Tibial artery (tissue), 4 donors: ENCODE data around the gene SFTPD.

Experiments
- DNase-seq, 2 donors: peaks; one replicate each; pipeline ENCODE4 v3.0.0-alpha.2; 2019
- H3K27ac ChIP-seq, 2 donors: fragments of 200-600 bp; sonication (generic) in 1 of 2; 1 replicate in 1 of 2; 2 replicates in 1 of 2; pipeline ENCODE4 v1.5.1; 2018 to 2019; ENCODE audit warnings: mild to moderate bottlenecking in 1 of 2
- H3K27me3 ChIP-seq, 2 donors: fragments of 200-600 bp; sonication (generic) in 1 of 2; one replicate each; pipeline versions ENCODE4 v1.5.1 to v1.6.0; 2016 to 2019
- H3K36me3 ChIP-seq, 3 donors: fragments of 200-600 bp; sonication (generic) in 2 of 3; one replicate each; pipeline ENCODE4 v1.5.1; 2016 to 2019; ENCODE audit warnings: mild to moderate bottlenecking in 2 of 3
- H3K4me1 ChIP-seq, 4 donors: fragments of 200-600 bp; sonication (generic) in 2 of 4; 1 replicate in 3 of 4; 2 replicates in 1 of 4; pipeline ENCODE4 v1.5.1; 2016 to 2019
- H3K4me3 ChIP-seq, 2 donors: fragments of 200-600 bp; sonication (generic) in 1 of 2; 1 replicate in 1 of 2; 2 replicates in 1 of 2; pipeline ENCODE4 v1.5.1; 2018 to 2019; ENCODE audit warnings: mild to moderate bottlenecking in 2 of 2
- H3K9me3 ChIP-seq, 3 donors: fragments of 200-600 bp; sonication (generic) in 1 of 3; one replicate each; pipeline ENCODE4 v1.5.1; 2016 to 2019
- CTCF ChIP-seq, 2 experiments: fragments of 200-600 bp in 1 of 2; fragments of 450-650 bp in 1 of 2; IDR thresholded peaks; one replicate each; pipeline ENCODE4 v1.5.1; 2017 to 2019; ENCODE audit warnings: antibody characterized with exemption in 2 of 2, mild to moderate bottlenecking in 1 of 2, moderate library complexity in 1 of 2
- intact Hi-C: fragments of 100-400 bp; cut with DNase I; formaldehyde crosslinking; loops from one replicate; pipeline ENCODE4 v1.15.0; 2023; ENCODE audit warnings: low total_unique reads

The SFTPD gene

GRCh38 chr10:79943871-79944270 lies 5.0 kb downstream of the SFTPD start:
- Histone ChIP-seq H3K9me3 (no peaks in the 10 kb centered on the region), H3K36me3 (no peaks in the 10 kb centered on the region), H3K27ac (no peak overlapping the region), H3K27me3 (no peaks in the 10 kb centered on the region), H3K4me3 (no peak overlapping the region), H3K4me1 (no peaks in the 10 kb centered on the region)
- intact Hi-C loops: no loop called here
- TF ChIP-seq CTCF (IDR thresholded peaks at IDR 0.05): no peak
- DNase-seq: no peak

GRCh38 chr10:79942261-79943185 lies 6.4 kb downstream of the SFTPD start:
- Histone ChIP-seq H3K27ac (no peak overlapping the region), H3K4me3 (no peak overlapping the region), H3K4me1 (no peaks in the 10 kb centered on the region), H3K9me3 (no peaks in the 10 kb centered on the region), H3K27me3 (no peaks in the 10 kb centered on the region), H3K36me3 (peaks cover 0 to 5% (median 0%) of the 10 kb centered on the region in 3 donors)
- TF ChIP-seq CTCF (IDR thresholded peaks at IDR 0.05): no peak
- intact Hi-C loops: no loop called here
- peak in 1 of 2 donors; percentile 44 for DNase-seq

GRCh38 chr10:79941585-79942210 lies 7.2 kb downstream of the SFTPD start:
- Histone ChIP-seq H3K9me3 (no peaks in the 10 kb centered on the region), H3K27ac (no peak overlapping the region), H3K27me3 (no peaks in the 10 kb centered on the region), H3K4me1 (no peaks in the 10 kb centered on the region), H3K36me3 (peaks cover 0 to 6% (median 0%) of the 10 kb centered on the region in 3 donors), H3K4me3 (no peak overlapping the region)
- intact Hi-C loops: no loop called here
- no peak for TF ChIP-seq CTCF (IDR thresholded peaks at IDR 0.05)
- no peak for DNase-seq

- Histone ChIP-seq H3K27ac (no peak overlapping the region), H3K4me3 (no peak overlapping the region), H3K4me1 (no peaks in the 10 kb centered on the region), H3K27me3 (no peaks in the 10 kb centered on the region), H3K9me3 (no peaks in the 10 kb centered on the region), H3K36me3 (peaks cover 0 to 6% (median 0%) of the 10 kb centered on the region in 3 donors)
- intact Hi-C loops: no loop called here
- peak in 1 of 2 donors; percentile 51 for DNase-seq
- TF ChIP-seq CTCF (IDR thresholded peaks at IDR 0.05): no peak
Measured at GRCh38 chr10:79941146-79941545, 7.8 kb downstream of the SFTPD start.

GRCh38 chr10:79940431-79940830 lies 8.5 kb downstream of the SFTPD start:
- H3K36me3 ChIP-seq: peaks cover 0 to 6% (median 0%) of the 10 kb centered on the region in 3 donors
- H3K9me3 ChIP-seq: no peaks in the 10 kb centered on the region
- intact Hi-C loops: no loop called here
- H3K27ac ChIP-seq: no peak overlapping the region
- H3K4me3 ChIP-seq: no peak overlapping the region
- H3K4me1 ChIP-seq: no peaks in the 10 kb centered on the region
- no peak for TF ChIP-seq CTCF (IDR thresholded peaks at IDR 0.05)
- no peaks in the 10 kb centered on the region for H3K27me3 ChIP-seq
- DNase-seq: peak in 1 of 2 donors; percentile 54
